ENCODE data around the gene CFAP65.

The CFAP65 gene

DNA sequence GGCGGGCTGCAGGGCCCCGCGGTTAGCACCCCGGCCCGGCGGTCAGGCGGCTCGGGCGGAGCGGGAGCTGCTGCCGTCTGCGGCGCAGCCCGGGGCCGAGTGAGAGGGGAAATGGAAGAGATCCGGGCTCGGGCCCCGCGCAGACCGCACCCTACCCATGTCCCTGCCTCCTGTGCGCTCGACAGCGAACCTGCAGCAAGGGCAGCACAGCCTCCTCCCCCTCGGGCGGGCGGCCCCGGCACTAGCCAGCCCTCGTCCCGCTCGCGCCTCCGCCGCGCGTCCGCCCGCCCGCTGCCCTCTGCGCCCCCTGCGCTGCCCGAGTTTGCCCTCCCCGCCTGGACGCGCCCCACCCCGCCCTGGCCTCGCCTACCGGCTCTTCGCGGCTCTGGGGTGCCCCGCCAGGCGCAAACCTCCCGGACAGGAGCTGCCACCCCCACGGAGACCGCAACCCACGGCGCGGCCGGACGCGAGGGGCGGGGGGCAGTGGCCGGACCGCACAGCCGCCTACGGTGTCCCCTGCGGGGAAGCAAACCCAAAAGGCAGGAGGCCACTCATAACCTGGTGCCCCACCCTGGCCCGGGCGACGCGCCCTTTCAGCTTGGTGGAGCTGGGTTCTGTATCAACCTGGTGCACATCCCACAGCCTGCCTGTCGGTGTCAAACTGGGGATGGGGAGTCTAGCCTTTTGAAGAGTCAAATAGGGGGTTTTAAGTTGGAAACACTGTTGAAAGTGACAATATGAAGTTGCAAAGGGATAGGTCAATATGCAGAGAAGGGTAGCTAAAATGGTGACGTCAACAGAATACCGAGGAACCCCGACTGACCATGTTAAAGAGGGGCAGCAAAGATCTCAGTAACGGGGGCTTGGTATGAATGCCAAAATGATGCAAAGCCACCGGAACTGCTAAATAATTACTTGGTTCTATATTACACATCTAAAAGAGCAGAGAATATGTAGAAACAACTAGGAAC is 19.8 kb upstream of the CFAP65 start, which contains the start of gene IHH:
IHH (minus strand) TSS at position 101 of the 971 bp plus-strand sequence. CDS start 454 bp downstream, outside the sequence.
- no peak for DNase-seq

DNA sequence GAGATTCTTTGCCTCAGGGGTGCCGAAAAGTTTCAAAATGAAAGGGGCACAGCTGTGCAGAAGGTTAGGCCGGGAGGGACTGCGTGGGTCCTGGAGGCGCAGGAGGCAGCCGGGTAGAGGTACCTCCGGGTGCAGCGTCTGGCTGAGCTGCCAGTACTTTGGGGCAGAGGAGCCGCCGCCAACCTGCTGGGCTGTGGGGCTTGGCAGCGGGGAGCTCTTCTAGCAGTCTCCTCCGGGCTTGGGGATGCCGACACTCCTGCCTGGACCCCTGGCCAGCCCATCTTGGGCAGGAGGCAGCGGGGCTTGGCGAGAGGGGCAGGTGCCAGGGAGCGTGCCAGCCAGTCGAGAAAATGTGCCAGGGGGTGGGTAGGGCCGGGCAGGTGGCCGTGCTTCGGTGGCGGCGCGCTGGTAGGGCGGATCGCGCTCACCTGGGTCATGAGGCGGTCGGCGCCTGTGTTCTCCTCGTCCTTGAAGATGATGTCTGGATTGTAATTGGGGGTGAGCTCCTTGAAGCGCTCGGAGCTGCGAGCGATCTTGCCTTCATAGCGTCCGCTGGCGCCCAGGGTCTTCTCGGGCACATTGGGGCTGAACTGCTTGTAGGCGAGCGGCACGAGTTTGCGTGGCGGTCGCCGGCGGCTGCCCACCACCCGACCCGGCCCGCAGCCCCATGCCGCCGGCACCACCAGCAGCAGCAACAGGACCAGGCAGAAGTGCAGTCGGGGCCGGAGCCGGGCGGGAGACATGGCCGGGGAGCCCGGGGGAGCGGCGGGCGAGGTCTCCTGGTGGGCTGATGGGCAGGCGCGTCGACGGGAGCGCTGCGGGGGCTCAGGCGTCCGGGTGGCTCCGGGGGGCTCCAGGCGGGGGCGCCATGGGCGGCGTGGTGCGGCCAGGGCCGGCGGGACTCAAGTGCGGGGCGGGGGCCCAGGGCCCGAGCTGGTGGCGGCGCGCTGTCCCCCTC is 18.7 kb upstream of the CFAP65 start:
- DNase-seq, result no peak

DNA sequence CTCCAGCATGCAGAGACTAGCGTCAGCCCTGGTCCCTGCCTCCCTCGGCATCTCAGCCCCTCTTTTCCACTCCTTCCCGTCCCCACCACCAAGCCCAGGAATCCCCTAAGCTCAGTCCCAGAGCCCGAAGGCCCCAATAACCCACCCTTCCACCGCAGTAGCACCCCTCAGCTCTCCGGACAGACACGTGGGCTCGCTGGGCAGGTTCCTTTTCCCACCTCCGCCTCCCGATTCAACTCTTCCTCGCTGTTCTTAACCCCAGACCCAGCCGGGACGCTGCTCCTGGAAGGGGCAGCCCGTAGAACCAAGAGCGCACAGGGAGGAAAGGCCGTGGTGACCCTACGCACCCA is 18.0 kb upstream of the CFAP65 start:
- no peak for DNase-seq

DNA sequence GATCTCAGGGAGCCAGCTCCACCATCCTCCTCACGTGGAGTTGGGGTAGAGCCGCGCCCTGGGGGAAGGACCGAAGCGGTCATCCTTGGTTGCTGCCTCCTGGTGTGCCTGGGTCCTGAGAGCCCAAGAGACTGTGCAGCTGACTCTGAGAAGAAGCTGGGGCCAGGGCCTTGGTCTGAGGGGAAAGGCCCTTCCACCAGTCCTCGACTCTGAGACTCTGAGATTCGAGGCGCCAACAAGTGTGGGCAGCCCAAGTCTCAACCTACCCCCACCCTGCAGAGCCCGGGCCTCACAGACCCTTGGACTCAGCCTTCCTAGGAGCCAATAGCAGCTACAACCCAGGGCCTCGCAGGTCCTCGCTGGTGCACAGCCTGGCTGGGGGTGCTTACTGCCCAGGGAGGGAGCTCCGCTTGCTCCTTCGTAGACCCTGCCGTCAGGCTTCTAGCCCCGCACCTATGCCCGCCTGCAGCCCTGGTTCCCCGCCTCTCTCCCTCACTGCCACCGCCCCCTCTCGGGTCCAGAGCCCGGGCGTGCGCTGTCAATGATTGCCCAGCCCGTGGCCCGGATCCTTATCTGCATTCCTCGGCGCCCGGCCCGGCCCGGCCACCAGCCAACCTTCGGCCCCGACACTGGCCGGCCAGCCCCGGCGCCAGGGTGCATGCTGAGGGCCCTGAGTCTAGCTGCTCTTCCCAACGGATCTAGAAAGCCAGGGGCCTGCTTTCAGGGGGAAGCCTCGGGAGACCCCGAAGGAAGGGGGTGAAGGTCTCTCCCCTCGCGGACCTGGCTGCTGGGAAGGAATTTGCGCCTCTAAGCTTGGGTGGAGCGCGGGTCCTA is 17.4 kb upstream of the CFAP65 start:
- no peak for DNase-seq

DNA sequence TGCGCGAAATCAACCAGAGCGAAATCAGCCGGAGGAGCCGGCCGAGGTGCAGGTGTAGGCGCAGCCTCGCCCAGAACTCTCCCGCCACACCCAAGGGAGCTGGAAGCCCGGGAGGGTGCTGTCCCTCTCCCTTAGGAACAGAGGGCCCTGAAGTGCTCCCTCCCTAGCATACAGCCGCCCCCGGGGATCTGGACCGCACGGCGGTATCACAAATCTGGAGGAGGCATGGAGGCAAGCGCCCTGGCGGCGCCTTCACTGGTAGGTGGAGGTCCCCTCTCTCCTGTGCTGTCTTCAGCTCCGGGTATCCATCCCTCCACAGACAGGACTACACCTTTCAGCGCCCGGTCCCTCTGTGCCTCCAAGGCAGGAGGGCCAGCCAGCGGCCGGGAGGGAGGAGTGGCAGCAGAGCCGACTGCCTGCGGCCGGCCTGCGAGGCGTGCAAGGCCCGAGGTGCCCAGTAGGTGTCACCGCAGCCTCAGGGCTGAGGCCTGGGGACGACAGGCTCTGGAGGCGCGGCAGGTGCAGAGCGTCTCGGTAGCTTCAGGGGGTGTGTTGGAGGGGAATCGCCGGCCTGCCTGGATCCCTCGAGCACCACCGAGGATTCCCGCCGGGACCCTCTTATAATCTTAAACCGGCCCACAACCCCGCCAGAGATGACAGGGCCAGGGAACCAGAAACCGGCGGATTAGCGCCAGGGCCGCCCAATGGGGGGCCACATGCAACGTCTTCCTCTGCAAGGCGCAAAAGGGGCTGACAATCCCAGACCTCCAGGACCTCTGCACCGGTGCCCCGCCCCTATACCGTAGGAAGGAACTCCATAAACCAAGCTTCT is 16.6 kb upstream of the CFAP65 start:
- peak; percentile 48 to 60 (median 54) for DNase-seq

DNA sequence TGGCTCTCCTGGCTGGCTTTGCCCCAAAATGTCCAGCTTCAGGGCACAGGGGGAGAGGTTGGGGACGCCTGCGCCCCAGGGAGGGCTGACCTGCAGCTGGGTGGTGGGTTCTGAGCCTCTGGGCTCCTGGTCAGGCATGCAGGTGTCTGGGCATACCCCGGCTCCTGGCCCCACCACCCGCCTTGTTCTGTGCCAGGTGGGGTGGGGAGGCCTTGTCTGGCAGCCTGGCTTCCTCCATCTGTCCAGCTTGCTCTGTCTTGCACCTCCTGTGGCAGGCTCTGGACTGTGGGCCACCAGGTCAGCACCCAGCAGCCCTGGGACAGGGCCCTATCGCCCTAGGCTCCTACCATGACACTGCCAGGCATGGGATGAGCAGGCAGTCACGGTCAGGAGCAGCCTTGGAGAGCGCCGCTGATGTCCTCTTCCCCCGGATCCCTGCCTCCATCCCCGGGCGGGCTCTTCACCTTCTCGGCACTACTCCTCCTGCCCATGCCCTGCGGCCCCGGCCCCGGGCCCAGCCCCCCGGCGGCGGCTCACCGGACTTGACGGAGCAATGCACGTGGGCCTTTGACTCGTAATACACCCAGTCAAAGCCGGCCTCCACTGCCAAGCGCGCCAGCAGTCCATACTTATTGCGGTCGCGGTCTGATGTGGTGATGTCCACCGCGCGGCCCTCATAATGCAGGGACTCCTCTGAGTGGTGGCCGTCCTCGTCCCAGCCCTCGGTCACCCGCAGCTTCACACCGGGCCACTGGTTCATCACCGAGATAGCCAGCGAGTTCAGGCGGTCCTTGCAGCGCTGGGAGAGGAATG is 15.8 kb upstream of the CFAP65 start:
- DNase-seq, result no peak

DNA sequence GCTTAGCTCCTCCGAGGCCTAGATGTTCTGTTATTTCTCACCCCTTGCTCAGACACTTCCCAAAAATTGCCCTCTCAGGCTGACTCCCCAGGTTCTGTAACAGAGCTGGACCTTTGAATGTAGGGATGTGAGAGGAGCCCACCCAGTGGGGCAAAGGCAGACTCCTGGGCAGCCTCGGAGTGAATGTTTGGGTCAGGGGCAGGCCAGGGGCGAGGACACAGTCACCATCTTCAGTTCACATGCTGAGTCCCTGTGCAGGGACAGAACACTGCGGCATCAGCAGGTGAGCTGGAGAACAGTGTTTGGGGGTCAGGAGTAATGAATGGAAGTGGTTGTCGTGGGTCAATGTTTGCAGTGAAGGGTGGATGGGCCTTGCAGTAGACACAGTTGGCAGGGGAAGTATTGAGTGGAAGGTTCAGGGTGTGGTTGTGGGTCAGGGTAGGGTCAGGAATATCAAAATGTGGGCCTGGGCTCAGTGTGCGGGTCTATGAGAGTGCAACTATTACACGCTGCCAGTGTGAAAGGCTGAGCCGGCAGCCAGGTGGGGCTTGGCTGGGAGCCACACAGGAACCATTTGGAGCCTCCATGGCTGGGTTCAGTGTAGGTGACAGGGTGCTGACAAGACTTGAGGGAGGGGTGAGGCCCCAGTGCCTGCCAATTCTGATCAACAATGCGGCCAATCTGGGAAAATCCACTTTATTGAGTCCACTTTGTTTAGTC is 15.0 kb upstream of the CFAP65 start:
- DNase-seq, result no peak

DNA sequence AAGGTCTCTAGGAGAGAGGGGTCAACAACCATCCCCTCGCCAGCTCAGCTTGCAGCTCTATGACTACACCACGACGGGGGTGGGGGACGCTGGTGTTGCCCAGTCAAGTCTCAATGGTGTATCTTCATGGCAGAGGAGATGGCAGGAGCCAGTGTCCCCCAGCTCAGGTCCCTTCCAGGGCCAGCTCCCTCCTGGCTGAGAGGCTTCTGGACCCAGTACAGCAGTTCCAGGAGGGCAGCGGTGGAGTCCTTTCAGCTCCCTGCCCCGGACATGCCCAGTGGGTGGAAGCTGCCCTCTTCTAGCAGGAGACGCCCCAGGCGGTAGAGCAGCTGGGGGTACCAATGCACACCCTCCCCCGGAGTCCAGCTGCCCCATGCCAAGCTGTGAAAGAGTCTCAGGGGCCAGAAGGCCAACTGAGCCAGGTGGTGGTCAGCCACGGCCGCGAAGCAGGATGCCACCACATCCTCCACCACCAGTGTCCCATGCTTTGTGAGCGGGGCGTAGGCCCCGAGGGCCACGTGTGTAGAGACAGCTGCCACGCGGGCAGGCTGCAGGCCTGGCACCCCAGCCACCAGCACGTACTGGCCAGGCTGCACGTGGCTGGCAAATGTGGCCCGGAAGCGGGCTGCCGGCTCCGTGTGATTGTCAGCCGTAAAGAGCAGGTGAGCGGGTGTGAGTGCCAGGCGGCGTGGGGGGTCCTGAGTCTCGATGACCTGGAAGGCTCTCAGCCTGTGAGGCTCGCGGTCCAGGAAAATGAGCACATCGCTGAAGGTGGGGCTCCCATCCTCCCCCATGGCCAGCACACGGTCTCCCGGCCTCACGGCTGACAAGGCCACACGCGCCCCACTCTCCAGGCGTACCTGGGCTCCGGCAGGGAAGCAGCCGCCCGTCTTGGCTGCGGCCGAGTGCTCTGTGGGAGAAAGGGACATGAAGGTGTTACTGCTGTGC is 13.9 kb upstream of the CFAP65 start:
- DNase-seq, result no peak

DNA sequence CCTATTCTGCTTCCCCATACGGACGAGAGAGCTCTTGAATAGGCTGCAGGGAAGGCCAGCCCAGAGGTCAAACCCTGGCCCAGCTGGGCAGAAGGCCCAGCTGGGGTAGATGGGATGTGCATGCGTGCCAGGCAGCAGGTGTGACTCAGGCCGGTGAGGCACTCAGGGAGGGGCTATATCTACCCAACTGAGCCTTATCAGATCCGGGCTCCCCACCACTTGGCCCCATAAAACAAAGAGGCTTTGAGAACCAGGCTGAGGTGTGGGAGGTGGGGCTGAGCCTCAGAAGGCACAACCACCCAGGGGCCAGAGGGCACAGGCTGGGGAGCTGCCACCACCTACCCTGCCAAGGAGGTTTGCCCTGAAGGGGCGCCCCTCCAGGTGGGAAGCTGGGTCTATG is 8.0 kb upstream of the CFAP65 start:
- no peak for DNase-seq

DNA sequence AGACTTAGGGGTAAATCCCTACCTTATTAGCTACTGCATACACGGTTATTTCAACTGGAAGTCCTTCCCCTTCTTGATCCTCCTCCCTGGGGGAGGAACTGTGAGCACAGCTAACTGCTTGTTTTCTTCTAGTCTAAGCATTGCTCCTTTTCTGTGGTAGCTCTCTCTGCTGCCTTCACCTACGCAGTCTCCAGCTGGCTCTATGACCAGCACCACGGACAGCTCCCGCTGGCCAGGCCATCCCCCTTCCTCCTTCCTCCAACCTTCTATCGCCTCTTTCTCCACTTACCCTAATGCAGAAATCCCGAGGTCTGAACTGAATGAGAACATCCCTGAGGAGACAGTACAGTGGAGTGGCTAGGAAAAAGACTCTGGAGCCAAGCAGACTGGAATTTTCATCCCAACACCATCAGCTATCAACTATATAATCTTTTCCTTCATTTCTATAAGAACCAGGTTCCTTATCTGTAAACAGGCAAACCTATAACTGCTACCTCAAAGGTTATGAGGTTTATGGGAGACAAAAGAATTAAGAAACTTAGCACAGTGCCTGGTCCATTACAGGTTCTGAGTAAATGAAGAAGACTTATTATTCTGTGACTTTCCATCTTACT is 4.7 kb upstream of the CFAP65 start:
- no peak for DNase-seq

DNA sequence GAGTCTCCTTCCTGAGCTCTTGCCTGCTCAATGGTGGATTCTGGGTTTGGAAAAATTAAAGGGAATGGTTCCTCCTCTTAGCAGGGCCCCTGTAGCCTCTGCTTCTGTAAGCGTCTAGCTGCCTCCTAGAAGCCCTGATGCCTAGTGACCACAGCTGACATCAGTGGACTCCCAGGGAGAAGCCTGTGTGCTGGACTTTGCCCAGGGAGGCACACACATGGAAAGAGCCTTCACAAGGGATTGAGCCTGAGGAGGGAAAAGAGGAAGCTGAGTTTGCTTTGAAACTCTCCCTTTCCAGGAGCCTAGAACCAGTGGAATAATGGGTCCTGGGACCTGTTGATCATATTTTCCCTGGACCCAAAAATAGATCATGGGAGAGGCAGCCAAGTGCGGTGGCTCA is 1.4 kb upstream of the CFAP65 start:
- no peak for DNase-seq

DNA sequence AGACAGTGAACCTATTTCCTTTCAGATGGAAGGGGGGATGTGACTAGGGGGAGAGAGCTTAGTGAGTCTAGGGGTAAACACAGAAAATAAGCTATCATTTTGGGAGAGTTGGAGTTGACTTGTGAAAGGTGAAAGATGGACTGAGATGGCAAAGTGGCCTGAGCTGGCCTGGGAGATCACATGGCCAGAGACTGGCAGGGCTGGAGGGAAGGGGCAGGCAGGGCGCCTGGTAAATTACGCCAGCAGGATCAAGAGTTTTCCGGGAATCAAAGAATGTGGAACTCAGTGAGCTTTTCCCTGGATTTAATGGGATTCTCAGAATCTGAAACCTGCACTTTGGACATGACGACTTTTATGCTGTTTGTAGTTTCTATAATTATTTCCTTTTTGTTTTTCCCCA is 841 bp upstream of the CFAP65 start:
- DNase-seq, result no peak

DNA sequence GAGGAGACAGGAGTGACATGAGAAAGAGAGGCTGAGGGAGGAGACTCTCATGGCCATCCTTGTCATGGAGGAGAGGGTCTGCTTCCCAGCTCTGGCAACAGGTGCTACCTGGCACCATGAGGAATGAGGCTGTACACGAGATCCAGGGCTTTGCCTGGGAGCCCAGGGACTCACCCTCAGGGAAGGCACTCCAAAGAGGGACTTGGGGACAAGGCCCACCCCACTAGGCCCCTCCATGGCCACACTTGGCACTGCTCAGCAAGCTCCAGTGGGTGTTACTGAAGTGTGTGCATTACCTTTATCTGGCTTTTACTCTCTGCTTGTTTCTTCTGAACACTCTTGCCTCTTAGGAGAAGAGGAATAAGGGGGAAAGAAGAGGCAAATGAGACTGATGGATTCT is 2.7 kb downstream of the CFAP65 start:
- no peak for DNase-seq

DNA sequence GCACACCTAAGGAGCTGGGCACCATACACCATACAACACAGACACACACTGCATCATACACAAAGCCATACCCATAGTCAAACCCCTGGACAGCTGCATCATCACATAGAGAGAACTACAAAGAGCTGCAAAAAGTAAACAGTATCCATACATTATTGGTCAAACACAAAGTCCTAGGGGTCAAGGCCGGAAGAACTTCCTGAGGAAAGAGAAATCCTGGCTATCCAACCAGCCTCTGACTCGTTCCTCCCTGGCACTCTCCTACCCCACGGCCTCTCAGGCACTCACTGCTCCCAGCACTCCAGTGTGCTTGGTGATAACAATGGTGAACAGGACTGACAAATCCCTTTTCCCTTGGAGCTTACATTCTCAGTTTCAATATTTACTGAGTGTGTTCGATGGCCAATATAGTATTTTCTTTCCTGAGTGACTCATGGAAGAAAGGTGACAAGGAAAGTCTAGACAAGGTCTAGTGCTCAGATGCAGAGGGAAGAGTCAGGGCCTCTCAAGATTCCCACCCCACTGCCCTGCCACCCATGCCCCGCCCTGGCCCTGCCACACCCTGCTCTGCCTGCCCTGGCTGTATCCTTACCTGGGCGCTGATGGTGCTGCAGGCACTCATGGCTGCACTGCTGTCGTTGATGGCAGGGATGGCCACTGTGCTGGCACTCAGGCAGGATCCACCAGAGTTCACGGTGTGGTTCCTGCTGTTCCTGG is 3.4 kb downstream of the CFAP65 start:
- no peak for DNase-seq

DNA sequence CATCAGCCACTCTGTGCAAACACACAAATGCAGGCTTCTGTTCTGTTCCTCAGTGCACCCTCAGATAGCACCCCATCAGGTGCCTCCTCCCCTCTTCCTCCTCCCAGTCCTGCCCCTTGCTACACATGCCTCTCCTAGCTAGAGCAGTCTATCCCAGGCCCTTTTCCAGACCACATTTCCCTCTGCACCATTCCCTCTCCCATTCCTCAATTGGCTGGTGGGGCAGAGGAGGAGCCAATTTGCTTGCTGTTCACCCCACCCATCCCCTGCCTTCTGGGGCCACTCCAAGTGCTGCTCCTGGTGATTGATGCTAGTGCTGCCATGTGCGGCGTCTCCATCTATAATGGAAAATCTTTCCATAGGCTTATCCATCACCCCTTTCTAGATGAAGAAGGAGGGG is 5.4 kb downstream of the CFAP65 start:
- DNase-seq, result no peak

DNA sequence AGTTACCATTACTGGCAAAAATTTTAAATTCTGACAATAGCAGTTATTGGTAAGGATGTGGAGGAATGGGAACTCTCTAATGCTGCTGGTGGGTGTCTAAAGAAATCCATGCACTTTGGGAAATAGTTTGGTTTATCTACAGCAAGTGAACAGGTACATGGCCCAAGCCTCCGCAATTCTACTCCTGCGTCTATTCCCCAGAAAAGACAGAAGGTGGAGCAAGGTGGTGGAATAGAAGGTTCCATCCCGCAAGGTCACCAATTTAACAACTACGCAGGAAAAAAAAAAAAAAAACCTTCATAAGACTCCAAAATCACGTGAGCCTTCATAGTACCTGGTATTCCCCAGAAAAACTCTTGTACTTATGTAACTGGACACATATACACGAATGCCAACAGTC is 6.5 kb downstream of the CFAP65 start:
- no peak for DNase-seq

DNA sequence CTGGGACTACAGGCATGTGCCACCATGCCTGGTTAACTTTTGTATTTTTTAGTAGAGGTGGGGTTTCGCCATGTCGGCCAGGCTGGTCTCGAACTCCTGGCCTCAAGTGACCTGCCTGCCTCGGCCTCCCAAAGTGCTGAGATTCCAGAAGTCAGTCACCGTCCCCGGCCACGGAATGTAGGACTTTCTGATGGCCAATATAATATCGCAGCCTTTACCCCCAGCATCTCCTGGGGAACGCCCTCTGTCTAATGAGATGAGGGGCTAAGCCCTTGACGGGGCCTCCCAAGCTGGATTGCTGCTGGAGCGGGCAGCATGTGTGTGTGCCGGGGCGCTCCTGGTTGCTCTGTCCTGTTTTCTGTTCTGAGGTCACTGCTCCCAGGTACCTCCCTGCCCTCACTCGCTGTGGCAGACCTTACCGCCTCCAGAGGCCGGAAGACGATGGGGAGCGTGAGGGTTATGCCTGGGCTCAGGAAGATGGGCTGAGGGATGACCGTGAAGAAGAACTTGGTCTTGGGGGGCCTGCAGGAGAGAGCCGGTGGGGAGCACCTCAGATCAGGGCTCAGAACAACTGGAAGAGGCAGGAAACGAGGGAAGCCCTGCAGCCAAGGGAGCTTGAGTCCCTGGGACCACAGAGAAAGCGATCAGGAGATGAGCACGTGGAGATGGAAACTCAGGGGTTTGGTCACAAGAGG is 9.1 kb downstream of the CFAP65 start:
- no peak for DNase-seq
